Stimulated activated CD8-positive, alpha-beta memory T cell treated with anti-CD3 and anti-CD28 coated beads, Interleukin-7, amount 100 ng/mL, for 48 hours (primary cell): Measurements from ENCODE around the gene UXT.

ENCODE experiments used
- DNase-seq, 2 donors: peaks; one replicate each; pipeline ENCODE4 v3.0.0-alpha.2; 2020; ENCODE audit warnings: low read depth in 1 of 2; ENCODE audit errors: extremely low read depth in 1 of 2

UXT gene

DNA sequence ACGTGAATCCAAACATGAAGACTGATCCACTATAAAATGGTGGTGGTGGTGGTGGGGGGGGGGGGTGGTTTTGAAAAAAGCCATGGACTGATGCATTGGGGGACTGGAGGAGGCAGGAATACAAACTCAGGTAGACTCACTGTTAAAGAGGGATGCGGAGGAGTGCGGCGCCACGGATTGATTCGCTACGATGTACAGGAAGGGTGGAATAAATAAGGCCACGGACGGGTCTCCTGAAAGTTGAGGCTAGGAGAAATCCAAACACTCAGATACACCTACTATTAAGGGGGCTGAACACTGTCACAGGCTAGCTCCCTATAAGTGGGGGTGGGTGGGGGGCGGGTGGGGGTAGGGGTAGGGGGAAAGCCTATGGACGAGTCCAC, 9.2 kb downstream of the UXT start:
- no peak for DNase-seq

GRCh38 chrX:47649271-47649670, 9.7 kb downstream of the UXT start:
- no peak for DNase-seq

DNA sequence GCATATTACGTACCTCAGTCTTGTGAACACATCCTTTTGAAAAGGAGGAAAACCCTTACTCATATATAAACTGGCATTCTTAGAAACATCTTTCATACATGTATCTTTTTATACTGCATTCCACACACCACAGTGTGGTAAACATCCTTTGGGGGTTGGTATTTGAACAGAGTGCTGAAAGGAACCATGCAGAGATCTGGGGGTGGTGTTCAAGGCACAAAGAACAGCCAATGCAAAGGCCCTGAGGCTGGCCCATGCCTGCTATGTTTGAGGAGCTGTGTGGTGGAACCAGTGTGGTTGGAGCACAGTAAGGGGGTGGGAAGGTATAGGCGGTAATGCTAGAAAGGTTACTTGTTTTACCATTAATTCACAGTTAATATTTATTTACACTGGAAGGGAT, 10.6 kb downstream of the UXT start:
- DNase-seq: no peak

DNA sequence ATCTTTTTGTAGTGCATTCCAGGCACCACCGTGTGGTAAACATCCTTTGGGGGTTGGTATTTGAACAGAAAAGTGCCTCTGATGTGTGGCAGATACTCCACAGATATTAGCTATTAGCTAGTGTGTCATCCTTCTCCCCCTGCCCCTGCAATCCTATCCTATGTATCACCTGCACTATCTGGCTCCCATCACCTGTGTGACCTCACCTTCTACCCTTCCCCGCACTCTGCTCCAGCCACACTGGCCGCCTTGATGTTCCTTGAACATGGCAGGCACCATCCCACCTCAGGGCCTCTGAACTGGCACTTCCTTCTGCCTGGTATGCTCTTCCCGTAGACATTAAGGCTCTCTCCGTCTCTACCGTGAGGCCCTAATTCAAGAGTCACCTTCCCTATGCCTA, 12.3 kb downstream of the UXT start:
- DNase-seq: no peak

GRCh38 chrX:47645530-47645929, 13.4 kb downstream of the UXT start:
- DNase-seq: no peak

DNA sequence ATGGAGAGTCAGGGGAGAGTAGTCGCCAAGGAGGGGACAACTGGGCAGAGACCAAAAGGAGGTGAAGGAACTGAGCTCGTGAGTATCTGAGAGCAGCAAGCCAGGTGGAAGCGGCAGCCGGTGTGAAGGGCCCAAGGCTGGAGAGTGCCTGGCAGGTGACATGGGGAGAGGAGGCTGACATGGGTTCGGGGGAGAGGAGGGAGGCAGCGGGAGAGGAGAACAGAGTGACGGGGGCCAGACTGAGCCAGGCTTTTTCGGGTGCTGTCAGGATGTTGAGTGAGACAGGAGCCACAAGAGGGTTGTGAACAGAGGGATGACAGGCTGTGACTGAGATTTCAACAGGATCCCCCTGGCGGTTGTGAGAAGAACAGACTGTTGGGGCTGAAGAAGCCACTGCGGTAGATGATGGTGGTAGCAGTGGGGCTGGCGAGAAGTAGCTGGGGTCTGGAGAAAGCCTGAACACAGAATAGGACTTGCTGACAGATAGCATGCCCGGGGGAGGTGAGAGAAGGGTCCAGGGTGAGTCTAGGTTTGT, 14.4 kb downstream of the UXT start:
- no peak for DNase-seq

- no peak for DNase-seq
These were observed 15.1 kb downstream of the UXT start for GRCh38 chrX:47643926-47644325.

- DNase-seq: no peak
These were observed 20.2 kb downstream of the UXT start for GRCh38 chrX:47638816-47639215.

DNA sequence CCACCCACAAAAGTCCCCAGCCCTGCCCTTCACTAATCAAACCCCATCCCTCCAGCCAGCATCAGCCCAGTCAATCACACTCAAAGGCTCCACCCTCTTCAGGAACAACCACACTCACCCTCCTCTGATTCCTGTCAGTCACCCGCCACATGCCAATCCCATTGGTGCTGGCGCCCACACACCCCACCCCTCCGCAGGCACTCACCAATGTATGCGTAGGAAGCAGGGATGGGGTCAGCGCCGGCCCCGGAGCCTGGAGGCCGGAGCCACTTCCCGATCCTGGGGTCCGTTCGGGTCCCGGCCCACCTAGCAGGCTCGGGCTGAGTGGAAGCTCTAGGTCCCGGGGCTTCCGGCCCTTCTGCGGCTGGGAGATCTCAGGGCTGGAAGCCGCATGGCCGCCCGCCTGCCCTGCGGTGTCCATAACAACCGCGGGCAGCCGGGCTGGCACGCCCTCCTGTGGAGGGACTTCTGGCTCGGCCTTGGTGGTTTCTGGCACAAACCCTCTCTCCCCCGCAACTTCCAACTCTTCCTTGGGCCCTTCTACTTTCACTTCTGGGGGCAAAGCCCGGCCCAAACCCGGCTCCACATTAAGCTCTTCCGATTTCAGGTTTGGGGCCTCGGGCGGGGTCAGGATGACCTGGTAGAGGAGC, 21.3 kb downstream of the UXT start:
- no peak for DNase-seq

GRCh38 chrX:47634871-47635575, 24.0 kb downstream of the UXT start:
- DNase-seq: no peak

- no peak for DNase-seq
These were observed 25.0 kb downstream of the UXT start for GRCh38 chrX:47633689-47634590.

GRCh38 chrX:47632666-47633065, 26.3 kb downstream of the UXT start:
- DNase-seq: no peak

DNA sequence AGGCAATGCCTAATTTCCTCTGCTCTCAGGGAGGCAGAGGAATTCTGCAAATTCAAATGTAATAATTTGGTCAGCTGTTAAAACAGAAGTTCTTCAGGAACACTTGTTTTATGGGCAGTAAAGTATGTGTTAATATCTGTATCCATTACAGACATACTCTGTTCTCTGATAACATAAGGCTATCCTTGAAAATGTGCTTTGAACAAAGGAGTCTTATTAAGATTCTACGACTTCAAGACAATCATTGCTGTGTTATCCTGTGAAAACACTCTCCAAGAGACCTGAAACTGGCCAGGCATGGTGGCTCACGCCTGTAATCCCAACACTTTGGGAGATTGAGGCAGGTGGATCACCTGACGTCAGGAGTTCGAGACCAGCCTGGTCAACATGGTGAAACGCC, 27.3 kb downstream of the UXT start:
- DNase-seq: no peak

- DNase-seq: no peak
These were observed 29.4 kb downstream of the UXT start, which contains the start of gene CFP for GRCh38 chrX:47629419-47630200. Gene CFP, minus strand, starts transcription at chrX:47629930. Its CDS starts 86 bp downstream, at chrX:47629844.

GRCh38 chrX:47628982-47629381, 30.0 kb downstream of the UXT start:
- no peak for DNase-seq

DNA sequence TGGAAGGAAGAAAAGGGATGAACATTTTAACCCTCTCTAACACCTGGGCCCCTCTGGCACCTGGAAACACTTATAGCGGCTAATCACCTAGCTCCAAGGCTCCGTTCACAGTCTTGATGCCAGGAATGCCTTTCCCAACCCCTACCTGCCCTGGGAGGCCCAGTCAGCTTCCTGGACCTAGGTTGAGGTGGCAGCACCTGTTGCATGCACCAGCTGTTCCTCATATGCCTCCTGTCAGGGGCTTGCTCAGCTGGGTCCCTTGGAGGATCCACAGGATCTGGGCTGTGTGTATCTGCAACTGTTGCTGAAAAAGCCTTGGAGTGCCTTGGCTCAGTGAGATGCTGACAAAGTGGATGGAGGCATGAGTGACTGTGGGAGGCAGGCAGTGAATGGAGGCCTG, 33.6 kb downstream of the UXT start:
- DNase-seq: no peak

GRCh38 chrX:47623540-47624027, 35.4 kb downstream of the UXT start:
- DNase-seq: no peak

DNA sequence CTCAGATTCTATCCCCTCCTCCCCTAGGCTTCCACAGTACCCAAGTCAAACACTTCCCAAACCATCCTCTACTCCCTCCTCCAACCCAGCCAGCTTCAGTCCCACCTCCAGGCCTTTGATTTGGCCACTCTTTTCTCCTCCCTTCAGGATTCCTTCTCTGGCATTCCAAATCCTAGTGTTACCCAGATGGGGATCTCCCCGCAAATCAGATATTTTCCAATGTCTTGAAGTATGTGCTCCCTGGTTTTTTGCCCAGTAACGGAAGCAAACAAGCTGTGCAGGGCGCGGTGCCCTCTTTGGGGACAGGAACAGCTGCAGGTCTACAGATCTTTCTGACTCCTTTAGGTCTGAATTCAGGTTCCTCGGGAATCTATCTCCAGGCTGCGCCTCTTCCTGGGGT, 37.1 kb downstream of the UXT start:
- no peak for DNase-seq

DNA sequence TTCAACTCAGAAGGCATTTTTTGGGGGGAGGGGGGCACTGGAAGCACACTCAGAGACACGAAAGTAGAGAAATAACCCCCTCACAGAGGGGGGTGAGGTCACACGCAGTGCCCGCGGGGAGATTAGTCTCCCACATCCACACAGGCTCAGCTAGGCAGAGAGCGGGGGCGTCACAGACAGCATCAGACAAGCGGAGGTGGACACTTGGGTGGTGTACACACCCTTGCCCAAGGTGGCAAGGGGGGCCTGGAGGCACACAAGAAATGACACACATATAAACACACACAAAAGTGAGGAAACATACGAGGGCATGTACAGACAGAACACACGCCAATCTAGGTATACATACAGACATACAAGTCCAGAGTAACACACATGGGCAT, 38.7 kb downstream of the UXT start:
- no peak for DNase-seq

- DNase-seq: peak; percentile 57 to 60
These were observed 39.3 kb downstream of the UXT start, which contains the start of gene SYN1 for GRCh38 chrX:47619486-47620302. Gene SYN1, minus strand, starts transcription at chrX:47619857. Its CDS starts 129 bp downstream, at chrX:47619728.
